IPS-20b (cell line): ENCODE data around the gene TSSK3.

Source experiments
- H3K27ac ChIP-seq: one replicate; pipeline ENCODE4 v1.5.1; 2013; ENCODE audit warnings: low read length
- H3K27me3 ChIP-seq: 2 replicates; pipeline ENCODE4 v1.6.1; 2013; ENCODE audit warnings: mild to moderate bottlenecking, low read length, inconsistent platforms; ENCODE audit not compliant: insufficient read depth
- H3K36me3 ChIP-seq: 2 replicates; pipeline ENCODE4 v1.6.1; 2013; ENCODE audit warnings: low read depth, mild to moderate bottlenecking, inconsistent platforms, low read length, moderate library complexity; ENCODE audit not compliant: insufficient read depth
- H3K4me1 ChIP-seq: 2 replicates; pipeline ENCODE4 v1.6.1; 2013; ENCODE audit warnings: mild to moderate bottlenecking, control low read depth, inconsistent platforms, low read length, moderate library complexity; ENCODE audit not compliant: insufficient read depth
- H3K4me3 ChIP-seq: 2 replicates; pipeline ENCODE4 v1.5.1; 2013; ENCODE audit warnings: mild to moderate bottlenecking, low read length, inconsistent platforms
- H3K9ac ChIP-seq: 2 replicates; pipeline ENCODE4 v1.6.1; 2013; ENCODE audit warnings: low read depth, mild to moderate bottlenecking, inconsistent platforms, low read length, moderate library complexity
- H3K9me3 ChIP-seq: 2 replicates; pipeline ENCODE4 v1.6.1; 2013; ENCODE audit warnings: mild to moderate bottlenecking, low read depth, low read length, inconsistent platforms; ENCODE audit not compliant: insufficient read depth

The TSSK3 gene

DNA sequence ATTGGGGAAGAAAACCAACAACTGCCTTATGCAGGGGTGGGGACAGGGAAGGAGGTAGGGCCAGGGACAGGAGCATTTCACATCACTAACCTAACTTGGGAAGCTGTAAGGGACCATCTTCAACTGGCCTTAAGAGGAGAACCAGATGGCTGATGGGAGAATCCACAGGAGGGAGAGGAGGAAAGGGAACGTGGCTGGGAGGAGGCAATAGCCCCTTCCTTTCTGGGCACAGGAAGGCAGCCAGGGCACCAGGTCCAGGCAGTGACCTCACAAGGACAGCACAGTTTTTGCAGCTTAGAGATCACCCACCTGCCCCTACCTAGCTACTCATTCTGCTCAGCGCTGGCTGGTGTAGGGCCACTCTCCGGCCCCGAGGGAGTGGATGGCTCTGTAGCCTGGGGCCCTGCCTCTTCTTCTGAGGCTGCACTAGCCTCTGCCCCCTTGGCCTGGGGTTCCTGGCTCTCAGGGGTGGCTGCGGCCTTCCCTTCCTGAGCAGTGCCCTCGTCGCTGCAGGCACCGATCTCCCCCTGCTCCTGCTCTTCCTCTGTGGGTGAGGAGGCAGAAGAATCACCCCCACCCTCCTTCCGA is 28.0 kb upstream of the TSSK3 start:
- H3K9ac ChIP-seq, result peak overlapping the region; percentile 97
- peaks cover 11% of the 10 kb centered on the region for H3K27me3 ChIP-seq
- H3K9me3 ChIP-seq, result no peaks in the 10 kb centered on the region
- peak overlapping the region; percentile 64 for H3K27ac ChIP-seq
- H3K36me3 ChIP-seq, result peaks cover 57% of the 10 kb centered on the region
- H3K4me3 ChIP-seq, result peak overlapping the region; percentile 98
- H3K4me1 ChIP-seq, result peaks cover 11% of the 10 kb centered on the region

DNA sequence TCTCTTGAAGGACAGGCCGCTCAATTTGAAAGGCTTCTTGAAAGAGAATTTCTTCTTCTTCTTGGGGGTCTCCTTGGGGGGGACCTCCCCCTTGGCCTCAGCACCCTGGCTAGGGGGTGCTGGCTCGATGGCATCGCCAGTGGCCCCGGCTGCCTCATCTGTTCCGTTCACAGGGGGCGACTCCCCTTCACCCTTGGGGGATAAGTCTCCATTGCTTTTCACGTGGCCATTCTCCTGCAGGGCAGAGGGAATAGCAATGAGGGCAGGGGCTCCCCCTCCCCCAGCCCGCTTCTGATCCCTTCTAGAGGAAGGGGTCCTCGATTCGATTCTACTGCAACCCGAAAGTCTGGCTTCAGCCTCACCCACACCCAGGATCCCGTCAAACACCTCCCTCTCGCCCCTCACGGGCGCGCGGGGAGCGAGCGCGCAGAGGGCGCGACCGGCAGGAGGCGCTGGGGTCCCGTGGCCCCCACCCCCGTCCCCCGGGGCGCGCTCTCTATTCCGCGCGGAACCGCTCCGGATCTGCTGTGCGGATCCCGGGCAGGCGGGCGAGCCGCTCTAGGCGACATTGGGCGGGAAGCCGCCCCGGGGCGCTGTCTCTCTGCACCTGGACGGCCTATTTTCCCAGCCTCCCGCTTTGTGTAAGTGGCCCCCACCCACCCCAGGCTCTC is 27.3 kb upstream of the TSSK3 start:
- H3K9ac ChIP-seq, result peak overlapping the region; percentile 97
- no peaks in the 10 kb centered on the region for H3K9me3 ChIP-seq
- peaks cover 51% of the 10 kb centered on the region for H3K36me3 ChIP-seq
- peaks cover 11% of the 10 kb centered on the region for H3K4me1 ChIP-seq
- peak overlapping the region; percentile 64 for H3K27ac ChIP-seq
- H3K27me3 ChIP-seq, result peaks cover 11% of the 10 kb centered on the region
- peak overlapping the region; percentile 98 for H3K4me3 ChIP-seq

DNA sequence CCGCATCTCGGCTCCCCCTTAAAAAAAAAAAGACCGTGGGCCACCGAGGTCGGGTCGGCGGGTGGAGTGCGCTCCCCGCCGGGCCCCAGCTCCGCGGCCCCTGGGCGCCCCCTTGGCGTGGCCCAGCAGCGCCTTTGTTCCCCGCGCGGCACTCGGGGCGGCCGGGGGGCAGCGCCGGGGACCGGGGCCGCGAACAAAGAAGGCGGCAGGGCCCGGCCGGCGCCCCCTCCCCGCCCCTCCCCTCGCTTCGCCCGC is 26.9 kb upstream of the TSSK3 start:
- peaks cover 11% of the 10 kb centered on the region for H3K27me3 ChIP-seq
- peak overlapping the region; percentile 98 for H3K4me3 ChIP-seq
- peak overlapping the region; percentile 64 for H3K27ac ChIP-seq
- H3K36me3 ChIP-seq, result peaks cover 46% of the 10 kb centered on the region
- H3K4me1 ChIP-seq, result peaks cover 11% of the 10 kb centered on the region
- H3K9ac ChIP-seq, result peak overlapping the region; percentile 97
- H3K9me3 ChIP-seq, result no peaks in the 10 kb centered on the region

DNA sequence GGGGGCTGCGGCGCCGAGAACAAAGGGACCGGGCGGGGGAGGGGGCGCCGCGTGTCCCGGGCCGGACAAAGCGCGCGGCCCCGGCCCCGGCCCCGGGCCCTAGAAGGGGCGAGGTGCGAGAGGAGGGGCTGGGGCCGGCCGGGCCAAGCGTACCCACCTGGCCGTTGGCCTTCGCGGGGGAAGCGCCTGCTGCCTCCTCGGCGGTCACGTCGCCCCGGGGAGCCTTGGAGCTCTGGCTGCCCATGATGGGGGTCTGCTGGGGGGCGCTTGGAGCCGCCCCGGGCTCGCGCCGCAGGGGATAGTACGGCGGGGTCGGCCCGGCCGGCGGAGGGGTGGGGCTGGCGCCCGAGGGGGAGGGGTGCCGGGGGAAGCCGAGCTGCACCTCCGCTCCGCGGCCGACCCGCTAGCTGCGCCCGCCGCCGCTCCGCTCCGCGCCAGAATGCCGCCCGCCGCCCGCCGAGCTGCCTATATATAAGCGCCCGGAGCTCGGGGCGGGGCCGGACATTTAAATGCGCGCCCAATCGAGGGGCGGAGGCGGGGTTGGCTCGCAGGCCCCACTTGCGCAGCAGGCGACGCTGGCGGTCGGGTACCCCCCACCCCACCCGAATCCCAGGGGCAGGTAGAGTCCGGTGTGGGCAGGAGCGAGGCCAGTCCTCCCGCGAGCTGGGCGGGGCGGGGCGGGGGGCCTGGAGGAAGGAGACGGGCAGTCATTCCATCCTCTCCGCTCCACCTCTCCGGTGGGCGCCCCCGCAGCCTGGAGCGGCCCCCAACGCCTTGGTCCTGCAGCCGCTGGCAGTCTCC is 26.3 kb upstream of the TSSK3 start, which contains the start of gene MARCKSL1:
TSS of gene MARCKSL1 (minus strand) at position 444 of the 801 bp plus-strand sequence. CDS start at position 244, 200 bp downstream.
- peaks cover 11% of the 10 kb centered on the region for H3K4me1 ChIP-seq
- peaks cover 41% of the 10 kb centered on the region for H3K36me3 ChIP-seq

DNA sequence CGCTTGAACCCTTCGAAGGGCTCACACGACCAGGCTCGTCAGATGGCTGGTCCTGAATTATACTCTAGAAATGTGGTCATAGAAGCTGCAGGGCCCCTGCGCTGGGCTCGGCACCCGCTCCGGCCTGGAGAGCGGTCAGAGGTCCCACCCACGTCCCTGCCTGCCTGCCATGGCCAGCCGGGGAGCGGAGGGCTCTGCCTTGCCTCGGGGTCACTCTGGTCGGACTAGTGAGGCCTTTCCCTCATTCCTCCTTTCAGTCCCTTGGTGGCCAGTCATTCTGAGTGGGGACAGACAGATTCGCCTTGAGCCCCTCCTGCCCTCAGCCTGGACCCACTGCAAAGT is 25.8 kb upstream of the TSSK3 start:
- peaks cover 11% of the 10 kb centered on the region for H3K4me1 ChIP-seq
- H3K36me3 ChIP-seq, result peaks cover 35% of the 10 kb centered on the region
- no peak overlapping the region; the same call in 1 of the 2 replicates for H3K9ac ChIP-seq
- H3K9me3 ChIP-seq, result no peaks in the 10 kb centered on the region
- H3K27me3 ChIP-seq, result peaks cover 11% of the 10 kb centered on the region
- H3K27ac ChIP-seq, result no peak overlapping the region
- H3K4me3 ChIP-seq, result peak overlapping the region; percentile 98

More for the DNA sequence above, 26.3 kb upstream of the TSSK3 start, which contains the start of gene MARCKSL1:
- H3K27ac ChIP-seq, result peak within 1 kb of the TSS; percentile 64
- peak within 1 kb of the TSS; percentile 97 for H3K9ac ChIP-seq
- peaks cover 11% of the 10 kb centered on the region for H3K27me3 ChIP-seq
- H3K4me3 ChIP-seq, result peak within 1 kb of the TSS; percentile 98
- H3K9me3 ChIP-seq, result no peaks in the 10 kb centered on the region

DNA sequence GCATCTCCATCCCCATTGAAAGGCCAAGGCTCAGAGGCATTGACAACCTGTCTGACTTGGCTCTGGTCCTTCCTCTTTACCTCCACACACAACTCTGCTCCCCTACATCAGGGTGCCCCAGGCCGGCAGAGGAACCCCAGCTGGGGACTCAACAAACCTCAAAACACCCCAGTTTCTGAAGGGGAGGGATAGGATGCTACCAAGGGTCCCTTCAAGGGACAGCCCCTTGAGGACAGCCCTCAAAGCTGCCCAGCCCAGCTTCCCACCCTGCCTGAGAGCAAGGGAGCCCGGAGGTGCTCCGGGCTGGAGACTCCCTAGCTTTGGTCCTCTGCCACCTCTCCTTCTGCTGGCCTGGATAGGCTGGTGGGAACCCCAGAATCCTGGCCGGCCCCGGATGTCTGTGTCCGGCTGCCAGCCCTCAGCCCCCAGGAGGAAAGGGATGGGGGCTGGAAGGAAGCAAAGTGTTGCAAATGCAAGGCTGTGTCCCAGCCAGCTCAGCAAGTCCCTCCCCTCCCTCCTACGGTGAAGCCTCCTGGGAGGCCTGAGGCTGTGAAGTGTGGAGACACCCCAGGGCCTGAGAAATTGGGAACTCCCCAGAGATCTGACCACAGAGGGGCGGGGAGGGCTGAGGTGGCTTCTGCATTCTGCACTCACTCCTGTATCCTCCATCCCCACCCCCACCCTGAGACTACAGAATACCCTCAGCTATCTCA is 25.2 kb upstream of the TSSK3 start:
- H3K27me3 ChIP-seq, result peaks cover 11% of the 10 kb centered on the region
- H3K36me3 ChIP-seq, result peaks cover 29% of the 10 kb centered on the region
- H3K4me1 ChIP-seq, result peaks cover 11% of the 10 kb centered on the region
- no peak overlapping the region for H3K9ac ChIP-seq
- H3K9me3 ChIP-seq, result no peaks in the 10 kb centered on the region
- H3K27ac ChIP-seq, result no peak overlapping the region
- H3K4me3 ChIP-seq, result peak overlapping the region; percentile 98

DNA sequence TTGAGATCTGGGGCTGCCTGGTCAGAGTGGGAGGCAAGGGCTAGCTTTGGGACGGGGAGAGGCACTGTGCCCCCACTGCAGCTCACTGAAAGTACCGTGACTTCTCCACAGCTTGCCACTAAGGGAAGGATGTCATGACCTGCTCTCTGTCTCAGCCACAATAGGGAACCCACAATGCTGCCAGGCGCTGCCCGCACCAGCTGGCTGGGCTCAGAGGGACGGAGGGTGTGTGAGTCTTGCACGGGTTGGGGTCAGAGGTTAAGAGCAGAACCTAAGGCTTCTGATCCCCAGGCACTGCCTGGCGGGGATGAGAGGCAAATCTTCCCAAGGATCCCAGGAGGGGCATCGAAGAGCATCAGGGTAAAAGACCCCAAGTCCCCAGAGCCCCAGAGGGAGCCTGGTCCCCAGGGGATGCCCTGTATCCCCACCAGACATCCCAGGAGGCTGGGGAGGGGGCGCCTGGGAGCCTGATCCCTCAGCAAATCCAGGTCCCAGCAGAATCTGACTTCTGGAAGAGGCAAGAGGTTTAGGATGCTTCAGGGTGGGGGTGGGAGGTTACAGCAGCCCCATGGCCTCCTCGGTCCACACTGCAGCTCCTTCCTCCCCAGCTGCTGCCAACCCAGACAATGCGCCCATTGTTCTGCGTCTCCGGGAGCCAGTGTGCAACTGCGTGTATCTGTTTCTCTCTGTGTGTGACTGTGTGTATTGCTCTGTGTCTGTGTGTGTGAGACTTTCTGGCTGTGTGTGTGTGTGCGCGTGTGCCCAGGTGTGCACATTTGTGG is 24.3 kb upstream of the TSSK3 start:
- Histone ChIP-seq H3K4me1 (peaks cover 7% of the 10 kb centered on the region), H3K9me3 (no peaks in the 10 kb centered on the region), H3K9ac (no peak overlapping the region), H3K27me3 (peaks cover 11% of the 10 kb centered on the region), H3K4me3 (no peak overlapping the region), H3K36me3 (peaks cover 20% of the 10 kb centered on the region), H3K27ac (no peak overlapping the region)

DNA sequence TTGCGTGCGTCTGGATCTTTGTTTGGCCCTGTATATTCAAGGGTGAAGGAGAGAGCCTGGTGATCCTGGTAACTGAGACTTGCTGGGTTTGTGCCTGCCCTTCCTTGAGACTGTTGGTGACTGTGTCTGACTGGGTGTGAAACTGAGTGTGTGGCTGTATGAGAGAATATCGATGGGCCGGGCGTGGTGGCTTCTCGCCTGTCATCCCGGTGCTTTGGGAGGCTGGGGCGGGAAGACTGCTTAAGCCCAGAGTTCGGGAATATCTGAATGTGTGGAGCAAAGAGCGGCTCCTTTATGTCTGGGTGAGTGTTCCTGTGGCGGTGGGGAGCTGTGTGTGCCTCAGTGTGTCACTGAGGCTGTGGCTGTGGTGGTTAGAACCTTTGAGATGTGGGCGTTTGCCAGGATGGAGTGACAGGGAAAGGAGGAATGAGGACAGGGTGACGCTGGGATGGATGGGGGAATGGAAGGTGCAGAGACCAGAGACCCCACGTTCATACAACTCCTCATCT is 23.6 kb upstream of the TSSK3 start:
- Histone ChIP-seq H3K4me3 (no peak overlapping the region), H3K36me3 (peaks cover 14% of the 10 kb centered on the region), H3K9ac (no peak overlapping the region), H3K4me1 (peaks cover 7% of the 10 kb centered on the region), H3K27ac (no peak overlapping the region), H3K9me3 (no peaks in the 10 kb centered on the region), H3K27me3 (peaks cover 11% of the 10 kb centered on the region)

DNA sequence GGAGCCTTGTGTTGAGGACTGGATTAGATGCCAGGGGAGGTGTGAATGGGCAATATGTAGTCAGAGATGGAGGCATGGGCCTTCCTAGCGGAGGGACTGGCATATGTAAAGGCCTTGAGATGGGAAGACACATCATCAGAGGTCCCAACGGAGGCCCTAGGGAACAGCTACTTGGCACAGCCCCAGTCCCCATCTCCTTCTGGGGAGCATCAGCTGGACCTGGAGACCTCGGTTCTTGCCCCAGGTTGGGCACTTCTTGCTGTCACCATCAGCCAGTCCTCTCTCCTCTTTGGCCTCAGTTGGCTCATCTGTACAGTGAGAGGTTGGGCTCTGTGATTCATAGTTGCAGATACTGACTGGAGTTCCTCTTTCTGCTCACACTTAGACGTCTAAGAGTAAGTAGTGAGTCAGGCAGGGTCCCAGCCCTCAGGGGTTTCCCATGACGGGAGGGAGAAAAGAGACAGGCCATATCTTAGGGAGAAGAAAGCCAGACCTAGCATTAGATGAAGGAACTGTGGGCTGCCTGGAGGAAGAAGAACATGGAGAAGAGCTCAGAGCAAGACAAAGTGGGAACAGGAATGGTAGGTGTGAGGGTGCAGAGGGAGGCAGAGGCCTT is 22.9 kb upstream of the TSSK3 start:
- Histone ChIP-seq H3K36me3 (peaks cover 6% of the 10 kb centered on the region), H3K9ac (no peak overlapping the region), H3K4me1 (no peaks in the 10 kb centered on the region; the same call in none of the 2 replicates), H3K9me3 (no peaks in the 10 kb centered on the region), H3K4me3 (no peak overlapping the region), H3K27ac (no peak overlapping the region), H3K27me3 (peaks cover 11% of the 10 kb centered on the region)

DNA sequence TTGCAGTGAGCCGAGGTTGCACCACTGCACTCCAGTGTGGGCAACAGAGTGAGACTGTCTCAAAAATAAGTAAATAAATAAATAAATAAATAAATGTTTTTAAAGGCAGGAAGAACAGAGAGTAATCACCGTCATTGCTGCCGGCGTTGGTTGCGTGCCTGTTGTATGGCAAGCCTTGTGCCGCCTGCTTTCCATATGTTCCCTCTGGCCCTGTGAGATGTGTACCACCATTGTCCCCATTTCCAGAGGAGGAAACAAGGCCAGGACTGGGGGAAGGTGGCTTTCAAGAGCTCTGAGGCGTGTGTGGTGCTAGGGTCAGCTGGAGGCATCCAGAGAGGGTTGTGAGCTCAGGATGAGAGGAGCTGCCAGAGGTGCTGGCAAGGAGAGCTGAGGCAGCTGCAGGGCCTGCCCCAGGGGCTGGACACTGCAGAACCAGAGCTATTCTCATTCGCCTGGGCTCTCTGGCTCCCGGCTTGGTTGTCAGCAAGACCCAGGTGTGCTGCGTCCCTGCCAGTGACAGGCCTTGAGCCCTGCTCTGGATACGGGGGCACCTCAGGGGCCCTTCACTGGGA is 21.1 kb upstream of the TSSK3 start:
- Histone ChIP-seq H3K27ac (no peak overlapping the region), H3K4me3 (no peak overlapping the region), H3K27me3 (peaks cover 13% of the 10 kb centered on the region), H3K4me1 (no peaks in the 10 kb centered on the region; the same call in none of the 2 replicates), H3K9me3 (no peaks in the 10 kb centered on the region), H3K36me3 (no peaks in the 10 kb centered on the region), H3K9ac (no peak overlapping the region)
